Measurements from ENCODE around the gene LRRC26.

The LRRC26 gene

DNA sequence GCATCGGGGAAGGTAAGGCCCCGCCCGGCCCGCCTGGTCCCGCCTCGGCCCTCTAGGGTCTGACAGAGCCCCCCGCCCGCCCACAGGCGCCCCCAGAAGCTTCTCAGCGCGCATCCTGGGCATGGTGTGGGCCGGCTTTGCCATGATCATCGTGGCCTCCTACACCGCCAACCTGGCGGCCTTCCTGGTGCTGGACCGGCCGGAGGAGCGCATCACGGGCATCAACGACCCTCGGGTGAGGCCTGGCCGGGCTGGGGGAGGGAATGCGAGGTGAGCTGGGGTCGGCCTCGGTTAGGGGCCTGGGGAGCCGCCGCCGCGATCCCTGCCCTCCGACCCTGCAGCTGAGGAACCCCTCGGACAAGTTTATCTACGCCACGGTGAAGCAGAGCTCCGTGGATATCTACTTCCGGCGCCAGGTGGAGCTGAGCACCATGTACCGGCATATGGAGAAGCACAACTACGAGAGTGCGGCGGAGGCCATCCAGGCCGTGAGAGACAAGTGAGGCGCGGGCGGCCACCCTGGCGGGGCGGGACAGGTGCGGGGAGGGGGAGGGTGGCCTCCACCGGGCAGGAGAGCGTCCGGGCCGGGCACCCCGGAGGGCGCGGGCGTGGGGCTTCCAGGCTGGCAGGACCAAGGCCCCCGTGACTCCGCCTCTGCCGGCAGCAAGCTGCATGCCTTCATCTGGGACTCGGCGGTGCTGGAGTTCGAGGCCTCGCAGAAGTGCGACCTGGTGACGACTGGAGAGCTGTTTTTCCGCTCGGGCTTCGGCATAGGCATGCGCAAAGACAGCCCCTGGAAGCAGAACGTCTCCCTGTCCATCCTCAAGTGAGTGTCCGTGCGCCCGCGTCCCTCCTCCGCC, 7.1 kb downstream of the LRRC26 start:
- no peak for ATAC-seq (ENCODE audit: insufficient read depth, low read depth)
- peaks cover 3% of the 10 kb centered on the region; the same call in 1 of the 2 replicates for H4K20me1 ChIP-seq (ENCODE audit: insufficient read depth, low read length)

DNA sequence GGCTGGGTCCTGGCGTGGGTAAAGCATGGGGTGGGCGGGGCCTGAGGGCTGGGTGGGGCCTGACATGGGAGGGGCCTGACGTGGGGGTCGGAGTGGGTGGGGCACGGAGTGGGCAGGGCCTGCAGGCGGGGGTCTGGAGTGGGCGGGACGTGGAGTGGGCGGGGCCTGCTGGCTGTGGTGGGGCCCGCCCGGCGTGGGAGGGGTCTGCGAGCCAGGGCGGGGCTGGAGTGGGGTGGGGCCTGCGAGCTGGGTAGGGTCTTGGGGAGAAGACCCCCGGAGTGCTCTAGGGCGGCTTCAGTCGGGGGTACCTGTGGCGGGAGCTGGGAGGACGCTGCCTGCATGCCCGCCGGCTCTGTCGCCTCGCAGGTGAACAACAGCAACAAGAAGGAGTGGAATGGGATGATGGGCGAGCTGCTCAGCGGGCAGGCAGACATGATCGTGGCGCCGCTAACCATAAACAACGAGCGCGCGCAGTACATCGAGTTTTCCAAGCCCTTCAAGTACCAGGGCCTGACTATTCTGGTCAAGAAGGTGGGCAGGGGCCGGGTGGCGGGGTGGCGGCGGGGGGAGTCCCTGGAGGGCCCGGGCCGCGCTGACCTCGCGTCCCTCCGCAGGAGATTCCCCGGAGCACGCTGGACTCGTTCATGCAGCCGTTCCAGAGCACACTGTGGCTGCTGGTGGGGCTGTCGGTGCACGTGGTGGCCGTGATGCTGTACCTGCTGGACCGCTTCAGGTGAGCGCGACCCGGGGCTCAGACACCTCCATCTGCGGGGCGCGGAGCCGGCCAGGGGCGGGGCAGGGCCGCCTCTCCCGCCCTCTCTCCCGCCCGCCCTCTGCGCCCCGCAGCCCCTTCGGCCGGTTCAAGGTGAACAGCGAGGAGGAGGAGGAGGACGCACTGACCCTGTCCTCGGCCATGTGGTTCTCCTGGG, 8.0 kb downstream of the LRRC26 start:
- TF ChIP-seq, protein P1, sequence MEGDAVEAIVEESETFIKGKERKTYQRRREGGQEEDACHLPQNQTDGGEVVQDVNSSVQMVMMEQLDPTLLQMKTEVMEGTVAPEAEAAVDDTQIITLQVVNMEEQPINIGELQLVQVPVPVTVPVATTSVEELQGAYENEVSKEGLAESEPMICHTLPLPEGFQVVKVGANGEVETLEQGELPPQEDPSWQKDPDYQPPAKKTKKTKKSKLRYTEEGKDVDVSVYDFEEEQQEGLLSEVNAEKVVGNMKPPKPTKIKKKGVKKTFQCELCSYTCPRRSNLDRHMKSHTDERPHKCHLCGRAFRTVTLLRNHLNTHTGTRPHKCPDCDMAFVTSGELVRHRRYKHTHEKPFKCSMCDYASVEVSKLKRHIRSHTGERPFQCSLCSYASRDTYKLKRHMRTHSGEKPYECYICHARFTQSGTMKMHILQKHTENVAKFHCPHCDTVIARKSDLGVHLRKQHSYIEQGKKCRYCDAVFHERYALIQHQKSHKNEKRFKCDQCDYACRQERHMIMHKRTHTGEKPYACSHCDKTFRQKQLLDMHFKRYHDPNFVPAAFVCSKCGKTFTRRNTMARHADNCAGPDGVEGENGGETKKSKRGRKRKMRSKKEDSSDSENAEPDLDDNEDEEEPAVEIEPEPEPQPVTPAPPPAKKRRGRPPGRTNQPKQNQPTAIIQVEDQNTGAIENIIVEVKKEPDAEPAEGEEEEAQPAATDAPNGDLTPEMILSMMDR (IDR thresholded peaks at IDR 0.05; ENCODE audit: borderline replicate concordance, extremely low read depth, low read length, poor library complexity, severe bottlenecking): no peak
- TF ChIP-seq EZH2 (IDR thresholded peaks at IDR 0.05; ENCODE audit: borderline replicate concordance, low read depth, low read length, severe bottlenecking): no peak
- Histone ChIP-seq H3K36me3 (ENCODE audit: insufficient read depth, low read length) (no peaks in the 10 kb centered on the region), H3K9me3 (ENCODE audit: insufficient read depth, low read length, severe bottlenecking) (no peaks in the 10 kb centered on the region), H3K27me3 (ENCODE audit: insufficient read depth, low read length, poor library complexity) (peaks cover 3% of the 10 kb centered on the region), H4K20me1 (ENCODE audit: insufficient read depth, low read length) (peaks cover 9% of the 10 kb centered on the region; the same call in 1 of the 2 replicates), H3K4me1 (ENCODE audit: insufficient read depth, low read length) (no peaks in the 10 kb centered on the region), H3K9ac (ENCODE audit: low read depth, low read length) (no peak overlapping the region), H2AFZ (ENCODE audit: low read depth, low read length) (no peak overlapping the region), H3K4me2 (ENCODE audit: insufficient read depth, low read length) (no peak overlapping the region), H3K27ac (ENCODE audit: low read length) (no peak overlapping the region), H3K4me3 (ENCODE audit: low read depth in 1 of 2, low read length in 2 of 2) (no peak overlapping the region), H3K79me2 (ENCODE audit: insufficient read depth, low read length) (no peaks in the 10 kb centered on the region)
- ATAC-seq (ENCODE audit: insufficient read depth, low read depth) (no peak), DNase-seq (no peak)

More for the DNA sequence above, 7.1 kb downstream of the LRRC26 start:
- Histone ChIP-seq H3K4me3 (ENCODE audit: low read depth in 1 of 2, low read length in 2 of 2) (no peak overlapping the region), H3K9ac (ENCODE audit: low read depth, low read length) (no peak overlapping the region), H3K9me3 (ENCODE audit: insufficient read depth, low read length, severe bottlenecking) (no peaks in the 10 kb centered on the region), H3K36me3 (ENCODE audit: insufficient read depth, low read length) (no peaks in the 10 kb centered on the region), H3K79me2 (ENCODE audit: insufficient read depth, low read length) (no peaks in the 10 kb centered on the region), H3K4me2 (ENCODE audit: insufficient read depth, low read length) (no peak overlapping the region), H3K4me1 (ENCODE audit: insufficient read depth, low read length) (no peaks in the 10 kb centered on the region), H3K27ac (ENCODE audit: low read length) (no peak overlapping the region), H2AFZ (ENCODE audit: low read depth, low read length) (no peak overlapping the region), H3K27me3 (ENCODE audit: insufficient read depth, low read length, poor library complexity) (peaks cover 12% of the 10 kb centered on the region)
- DNase-seq: no peak
- no peak for TF ChIP-seq EZH2 (IDR thresholded peaks at IDR 0.05; ENCODE audit: borderline replicate concordance, low read depth, low read length, severe bottlenecking)
- TF ChIP-seq, protein P1 (IDR thresholded peaks at IDR 0.05; ENCODE audit: borderline replicate concordance, extremely low read depth, low read length, poor library complexity, severe bottlenecking): no peak

DNA sequence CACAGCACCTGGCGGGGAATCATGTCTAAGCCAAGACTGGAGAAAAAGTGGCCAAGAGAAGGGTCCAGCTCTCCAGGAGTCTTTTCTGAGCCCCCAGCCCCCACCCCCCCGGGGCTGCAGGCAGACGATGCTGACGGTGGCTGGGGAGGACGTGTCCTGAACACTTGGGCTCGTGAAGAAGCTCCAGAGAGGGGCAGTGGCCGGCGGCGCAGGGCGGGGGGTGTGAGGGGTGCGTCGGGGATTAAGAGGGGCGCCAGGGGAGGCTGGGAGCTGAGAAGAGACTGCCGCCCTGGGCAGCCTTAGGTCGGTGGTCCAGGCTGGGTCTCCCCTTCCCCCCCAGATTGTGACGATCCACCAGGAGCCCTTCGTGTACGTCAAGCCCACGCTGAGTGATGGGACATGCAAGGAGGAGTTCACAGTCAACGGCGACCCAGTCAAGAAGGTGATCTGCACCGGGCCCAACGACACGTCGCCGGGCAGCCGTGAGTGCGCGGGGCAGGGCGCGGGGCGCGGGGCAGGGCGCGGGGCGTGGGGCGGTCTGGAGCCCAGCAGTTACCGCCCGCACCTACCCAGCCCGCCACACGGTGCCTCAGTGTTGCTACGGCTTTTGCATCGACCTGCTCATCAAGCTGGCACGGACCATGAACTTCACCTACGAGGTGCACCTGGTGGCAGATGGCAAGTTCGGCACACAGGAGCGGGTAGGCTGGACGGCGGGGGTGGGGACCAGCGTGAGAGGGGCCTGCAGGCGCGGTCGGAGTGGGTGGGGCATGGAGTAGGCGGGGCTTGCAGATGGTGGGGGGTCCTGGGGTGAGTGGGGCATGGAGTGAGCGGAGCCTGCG, 8.9 kb downstream of the LRRC26 start:
- no peaks in the 10 kb centered on the region for H3K9me3 ChIP-seq (ENCODE audit: insufficient read depth, low read length, severe bottlenecking)
- H3K4me1 ChIP-seq (ENCODE audit: insufficient read depth, low read length): no peaks in the 10 kb centered on the region
- DNase-seq: no peak
- H3K4me3 ChIP-seq (ENCODE audit: low read depth in 1 of 2, low read length in 2 of 2): no peak overlapping the region
- no peak overlapping the region for H3K9ac ChIP-seq (ENCODE audit: low read depth, low read length)
- H4K20me1 ChIP-seq (ENCODE audit: insufficient read depth, low read length): peaks cover 9% of the 10 kb centered on the region; the same call in 1 of the 2 replicates
- TF ChIP-seq, protein P1 (IDR thresholded peaks at IDR 0.05; ENCODE audit: borderline replicate concordance, extremely low read depth, low read length, poor library complexity, severe bottlenecking): no peak
- TF ChIP-seq EZH2 (IDR thresholded peaks at IDR 0.05; ENCODE audit: borderline replicate concordance, low read depth, low read length, severe bottlenecking): no peak
- H3K36me3 ChIP-seq (ENCODE audit: insufficient read depth, low read length): no peaks in the 10 kb centered on the region
- H3K27ac ChIP-seq (ENCODE audit: low read length): no peak overlapping the region
- no peak overlapping the region for H3K4me2 ChIP-seq (ENCODE audit: insufficient read depth, low read length)
- no peak overlapping the region for H2AFZ ChIP-seq (ENCODE audit: low read depth, low read length)
- H3K79me2 ChIP-seq (ENCODE audit: insufficient read depth, low read length): no peaks in the 10 kb centered on the region
- H3K27me3 ChIP-seq (ENCODE audit: insufficient read depth, low read length, poor library complexity): no peaks in the 10 kb centered on the region
- no peak for ATAC-seq (ENCODE audit: insufficient read depth, low read depth)
